Fibroblast of skin of right quadriceps (primary cell): ENCODE measurements around the gene MRPL53.
A peak's percentile ranks its signal among the peaks of the same experiment; 100 is the strongest.
"Not testable (repeated sequence)": the region's sequence is repeated elsewhere in the genome, so short reads cannot be mapped to it uniquely, and the experiment has no call there.

ENCODE experiments used
- DNase-seq: peaks from one replicate; pipeline ENCODE4 v3.0.0-alpha.2; 2013

The MRPL53 gene

DNA sequence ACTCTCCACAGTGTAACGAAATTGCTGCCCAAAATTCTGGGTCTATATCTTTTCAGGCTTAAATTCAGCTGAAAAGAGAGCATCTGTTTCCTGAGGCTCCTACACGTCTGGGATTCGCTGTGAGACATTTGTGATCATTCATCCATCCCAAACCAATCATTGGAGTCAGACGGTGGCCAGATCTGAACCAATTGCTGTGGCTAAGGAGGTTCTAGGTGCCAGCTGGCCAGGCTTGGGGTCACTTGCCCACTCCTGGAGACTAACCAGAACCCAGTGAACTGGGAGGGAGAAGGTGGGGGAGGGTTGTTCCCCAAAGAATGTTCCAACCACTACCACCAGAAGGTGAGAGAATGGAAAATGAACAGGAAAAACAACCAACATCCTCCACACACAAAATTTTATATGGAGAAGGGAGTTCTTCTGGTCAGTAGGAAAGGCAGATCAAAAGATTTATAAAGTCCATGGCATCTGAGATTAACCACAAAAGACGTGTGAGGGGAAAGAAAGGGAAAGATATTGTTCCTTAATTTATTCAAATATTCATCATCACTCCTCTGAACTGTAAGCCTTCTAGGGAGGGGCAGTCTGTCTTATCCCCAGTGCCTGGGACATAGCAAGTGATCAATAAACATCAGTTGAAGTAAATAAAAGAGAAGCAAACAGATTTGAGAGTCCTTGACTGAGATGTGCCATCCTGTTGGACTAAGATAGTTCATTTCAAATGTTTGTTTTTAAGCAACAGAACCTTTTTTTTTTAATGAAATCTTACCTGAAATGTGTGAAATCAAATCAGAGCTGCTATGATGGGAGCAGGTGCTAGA, 27.8 kb downstream of the MRPL53 start:
- no peak for DNase-seq

GRCh38 chr2:74442483-74443297, 29.8 kb downstream of the MRPL53 start:
- not testable (repeated sequence) for DNase-seq

DNA sequence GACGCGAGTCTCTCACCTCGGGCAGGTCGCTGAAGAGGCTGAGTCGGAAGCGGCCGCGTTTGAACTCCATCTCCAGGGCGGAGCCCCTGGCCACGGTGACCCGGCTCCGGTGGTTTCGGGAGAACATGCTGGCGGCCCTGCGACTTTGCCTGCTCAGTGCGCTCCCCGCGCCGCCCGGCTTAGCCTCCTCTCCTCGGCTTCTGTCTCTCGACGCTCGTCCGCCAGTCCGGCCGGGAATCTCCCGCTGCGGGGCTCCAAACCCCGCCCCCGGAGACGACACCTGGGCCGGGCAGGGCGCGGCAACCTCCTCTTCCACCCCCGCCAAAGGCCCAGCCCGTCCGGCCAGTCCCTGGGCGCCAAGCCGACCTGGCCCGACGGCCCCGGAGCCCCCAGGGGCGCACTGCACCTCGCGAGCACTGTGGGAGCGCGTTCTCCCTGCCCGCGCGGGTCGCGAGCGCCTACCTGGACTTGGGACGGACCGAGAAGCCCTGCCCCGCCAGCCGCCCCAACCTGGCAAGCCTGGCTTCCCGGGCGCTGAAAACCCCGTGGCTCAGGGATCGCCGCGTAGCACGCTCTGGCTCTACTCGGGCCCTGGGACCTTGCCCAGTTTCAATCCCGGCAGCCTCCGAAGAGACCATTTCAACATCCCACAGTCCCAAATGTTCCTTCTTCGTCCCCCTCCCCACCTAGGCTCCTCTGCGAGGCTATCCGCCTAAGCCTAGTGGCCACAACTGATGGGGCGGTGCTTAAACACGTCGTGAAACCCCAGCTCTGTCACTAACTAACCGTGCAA, 30.6 kb downstream of the MRPL53 start, which contains the start of gene RTKN:
RTKN (minus strand) TSS at position 248 of the 793 bp plus-strand sequence; CDS start at position 127, 121 bp downstream.
- DNase-seq = no peak

GRCh38 chr2:74441170-74441689, 31.2 kb downstream of the MRPL53 start:
- DNase-seq = no peak

GRCh38 chr2:74440378-74441169, 31.9 kb downstream of the MRPL53 start:
- DNase-seq = peak; percentile 83

DNA sequence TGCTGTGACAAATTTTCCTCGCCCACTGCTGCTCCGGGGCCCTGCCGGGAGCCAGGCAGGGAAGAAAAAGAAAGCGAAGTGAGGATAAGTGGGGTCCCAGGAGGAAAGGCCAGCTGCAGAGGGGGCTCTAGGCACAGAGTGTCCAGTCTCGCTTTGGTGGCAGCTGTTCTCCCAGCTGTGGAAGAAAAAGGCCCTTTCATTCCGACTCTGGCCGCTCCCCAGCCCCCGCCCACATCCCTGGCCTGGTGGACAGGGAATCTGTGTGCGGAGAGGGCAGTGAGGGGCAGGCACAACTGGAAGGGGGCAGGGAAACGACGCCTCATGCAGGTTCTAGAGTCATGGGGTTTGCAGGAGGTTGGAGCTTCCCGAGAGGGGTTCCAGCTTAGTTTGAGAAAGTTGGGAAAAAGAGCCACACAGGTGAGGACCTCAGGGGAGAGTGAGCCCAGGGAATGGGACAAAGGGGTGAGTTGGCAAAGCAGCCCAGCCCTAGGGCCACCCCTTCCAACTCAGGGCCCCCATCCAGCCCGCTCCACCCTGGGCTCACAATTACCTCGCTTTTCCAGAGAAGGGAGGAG, 32.6 kb downstream of the MRPL53 start:
- DNase-seq = no peak

DNA sequence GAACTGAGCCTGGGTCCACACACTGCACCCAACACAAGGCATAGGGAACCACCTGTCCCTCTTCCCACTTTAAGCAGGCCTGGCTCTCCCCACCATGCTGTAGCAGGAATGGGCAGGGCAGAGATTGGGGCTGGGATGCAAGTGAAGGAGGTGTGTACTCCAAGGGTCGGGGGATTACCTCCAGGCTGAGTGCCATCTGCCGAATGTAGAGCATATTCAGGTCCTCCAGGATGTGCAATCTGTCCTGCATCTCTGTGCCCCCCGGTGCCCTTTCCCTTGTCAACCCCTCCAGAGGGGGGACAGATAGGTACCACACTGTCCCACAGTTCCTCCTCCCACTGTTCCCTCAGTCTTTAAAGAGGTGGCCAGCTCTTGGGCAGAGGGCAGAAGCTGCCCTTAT, 33.1 kb downstream of the MRPL53 start:
- DNase-seq = no peak

DNA sequence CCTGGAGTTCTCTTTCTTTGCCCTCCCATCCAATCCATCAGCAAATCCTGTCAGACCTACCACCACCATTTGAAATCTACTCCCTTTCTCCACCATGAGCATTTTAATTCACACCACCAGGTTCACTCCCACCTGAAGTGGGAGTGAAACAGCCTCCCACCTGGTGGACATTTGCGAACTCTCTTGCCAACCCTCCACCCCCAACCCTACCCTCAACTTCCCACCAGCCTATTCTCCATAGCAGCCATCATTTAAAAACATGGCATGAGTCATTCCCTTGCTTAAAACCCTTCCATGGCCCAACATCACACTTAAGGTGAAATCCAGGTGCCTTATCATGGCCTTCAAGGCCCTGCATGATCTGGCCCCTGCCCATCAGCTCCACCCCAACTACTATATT, 34.2 kb downstream of the MRPL53 start:
- no peak for DNase-seq

DNA sequence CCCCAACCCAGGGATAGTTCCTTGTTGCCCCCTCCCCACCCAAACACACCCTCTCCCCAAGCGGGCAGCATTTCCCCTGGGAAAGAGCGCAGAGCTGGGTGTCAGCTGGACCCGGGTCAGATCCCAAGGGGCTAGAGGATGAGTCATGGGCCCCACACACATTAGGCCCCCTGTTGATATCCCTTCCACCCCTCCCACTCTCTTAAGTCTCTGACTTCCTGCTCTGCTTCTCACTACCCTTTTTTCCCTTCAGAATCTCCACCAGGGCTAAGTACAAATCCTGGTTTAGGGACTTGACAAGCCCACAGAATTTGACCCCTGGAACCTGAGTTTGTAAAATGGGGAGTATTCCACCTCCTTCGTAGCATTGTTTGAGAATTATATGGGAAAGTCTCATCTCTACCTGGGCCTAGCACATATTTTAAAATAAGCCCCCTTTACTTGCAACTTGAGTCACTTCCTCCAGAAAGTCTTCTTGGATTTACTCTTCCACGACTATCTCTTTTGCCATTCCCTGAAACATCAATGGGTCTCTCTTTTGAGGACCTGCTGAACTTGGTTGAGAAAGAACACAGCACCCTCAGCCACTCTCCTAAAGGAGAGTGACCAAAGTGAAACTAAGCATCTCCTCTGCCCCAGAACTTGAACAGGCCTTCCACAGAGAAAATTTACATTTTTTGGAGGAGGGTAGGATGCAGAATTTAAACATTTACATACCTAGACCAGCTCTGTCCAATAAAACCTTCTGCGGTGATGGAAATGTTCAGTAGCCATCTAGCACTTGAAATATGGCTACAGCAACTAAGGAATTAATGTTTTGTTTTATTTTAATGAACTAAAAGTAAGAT, 35.4 kb downstream of the MRPL53 start:
- no peak for DNase-seq

GRCh38 chr2:74436111-74436805, 36.2 kb downstream of the MRPL53 start:
- no peak for DNase-seq

GRCh38 chr2:74430502-74430901, 42.0 kb downstream of the MRPL53 start:
- no peak for DNase-seq

GRCh38 chr2:74429487-74430451, 42.7 kb downstream of the MRPL53 start:
- DNase-seq = no peak

DNA sequence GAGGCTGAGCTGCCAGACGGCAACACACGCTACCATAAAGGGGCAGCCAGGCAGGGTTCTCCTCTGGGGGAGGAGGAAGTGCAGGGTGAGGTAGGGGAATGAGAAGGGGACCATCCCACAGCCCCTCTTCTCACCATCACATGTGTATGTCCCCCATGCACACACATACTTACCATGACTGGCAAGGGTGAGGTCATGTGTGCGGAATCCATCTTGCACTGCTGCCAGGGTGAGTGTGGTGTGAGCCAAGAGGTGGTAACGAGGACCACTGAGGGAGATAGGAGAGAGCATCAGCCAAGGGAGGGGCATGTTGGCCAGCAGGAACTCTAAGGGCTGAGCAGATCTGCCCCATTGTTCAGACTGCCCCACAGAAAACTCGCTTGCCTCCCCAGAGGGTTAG, 43.8 kb downstream of the MRPL53 start:
- no peak for DNase-seq

GRCh38 chr2:74427551-74427950, 44.9 kb downstream of the MRPL53 start:
- DNase-seq = no peak

GRCh38 chr2:74426181-74426758, 46.2 kb downstream of the MRPL53 start:
- DNase-seq = no peak

GRCh38 chr2:74425523-74425922, 47.0 kb downstream of the MRPL53 start:
- no peak for DNase-seq

- no peak for DNase-seq
Observed at GRCh38 chr2:74424995-74425406, 47.5 kb downstream of the MRPL53 start.
